Measurements from ENCODE around the gene BAIAP2.
"Not testable (repeated sequence)": the region's sequence is repeated elsewhere in the genome, so short reads cannot be mapped to it uniquely, and the experiment has no call there.

Gene BAIAP2

DNA sequence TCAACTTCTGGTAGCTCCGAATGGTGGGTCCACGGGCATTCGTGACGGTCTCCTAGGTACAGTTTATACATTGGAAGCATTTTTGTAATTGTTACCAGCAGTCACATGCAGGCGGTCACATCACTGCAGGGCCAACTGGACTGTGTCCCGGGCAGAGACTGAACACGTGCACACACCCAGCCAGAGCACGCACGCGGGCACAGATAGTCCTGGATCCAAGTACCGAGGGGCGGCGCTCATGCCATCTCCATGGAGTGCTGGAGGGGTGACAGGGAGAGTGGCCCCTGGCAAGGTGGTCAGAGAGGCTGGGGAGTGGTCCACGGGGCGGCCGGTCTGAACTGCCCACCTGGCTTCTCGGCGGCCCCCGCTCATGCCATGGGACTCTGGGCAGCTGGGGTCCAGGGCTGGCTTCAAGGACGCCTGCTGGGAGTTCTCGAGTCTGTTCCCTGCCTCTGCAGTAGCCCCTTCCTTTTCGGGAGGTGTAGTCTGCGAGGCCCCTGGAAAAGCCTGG, 34.2 kb downstream of the BAIAP2 start:
- no peak for DNase-seq (ENCODE audit: low read depth in 2 of 2)

DNA sequence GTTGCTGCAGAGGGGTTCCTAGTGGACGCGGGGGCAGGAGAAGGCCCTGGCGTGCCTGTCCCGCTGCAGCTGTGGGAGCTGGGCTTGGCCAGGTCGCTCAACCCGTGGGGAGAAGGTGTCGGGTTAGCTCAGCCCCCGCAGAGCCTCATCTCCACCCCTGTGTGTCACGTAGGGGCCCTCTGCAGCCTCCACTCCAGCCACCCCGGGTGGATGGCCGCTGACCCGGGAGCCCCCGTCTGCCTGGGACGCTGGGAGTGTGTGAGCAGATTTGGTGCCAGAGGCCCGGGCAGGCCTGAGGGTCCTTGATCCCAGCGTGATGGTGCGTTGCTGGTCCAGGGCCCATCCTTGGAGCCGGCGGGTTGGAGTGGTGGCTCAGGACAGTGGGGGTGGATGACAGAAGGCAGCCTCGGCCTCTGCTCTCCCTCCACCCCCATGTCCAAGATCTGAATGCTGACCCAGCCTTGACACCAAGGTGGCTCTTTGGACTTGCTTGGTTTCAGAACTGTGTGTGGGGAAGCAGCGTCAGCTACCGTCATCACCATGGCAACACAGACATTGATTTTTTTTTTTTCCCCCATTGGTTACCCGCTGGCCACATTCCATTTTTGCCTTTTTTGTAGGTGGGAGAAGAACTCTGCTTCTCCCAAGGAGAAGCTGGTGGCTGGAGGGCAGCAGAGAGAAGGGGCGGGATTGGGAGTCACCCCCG, 35.7 kb downstream of the BAIAP2 start:
- no peak for DNase-seq (ENCODE audit: low read depth in 2 of 2)

DNA sequence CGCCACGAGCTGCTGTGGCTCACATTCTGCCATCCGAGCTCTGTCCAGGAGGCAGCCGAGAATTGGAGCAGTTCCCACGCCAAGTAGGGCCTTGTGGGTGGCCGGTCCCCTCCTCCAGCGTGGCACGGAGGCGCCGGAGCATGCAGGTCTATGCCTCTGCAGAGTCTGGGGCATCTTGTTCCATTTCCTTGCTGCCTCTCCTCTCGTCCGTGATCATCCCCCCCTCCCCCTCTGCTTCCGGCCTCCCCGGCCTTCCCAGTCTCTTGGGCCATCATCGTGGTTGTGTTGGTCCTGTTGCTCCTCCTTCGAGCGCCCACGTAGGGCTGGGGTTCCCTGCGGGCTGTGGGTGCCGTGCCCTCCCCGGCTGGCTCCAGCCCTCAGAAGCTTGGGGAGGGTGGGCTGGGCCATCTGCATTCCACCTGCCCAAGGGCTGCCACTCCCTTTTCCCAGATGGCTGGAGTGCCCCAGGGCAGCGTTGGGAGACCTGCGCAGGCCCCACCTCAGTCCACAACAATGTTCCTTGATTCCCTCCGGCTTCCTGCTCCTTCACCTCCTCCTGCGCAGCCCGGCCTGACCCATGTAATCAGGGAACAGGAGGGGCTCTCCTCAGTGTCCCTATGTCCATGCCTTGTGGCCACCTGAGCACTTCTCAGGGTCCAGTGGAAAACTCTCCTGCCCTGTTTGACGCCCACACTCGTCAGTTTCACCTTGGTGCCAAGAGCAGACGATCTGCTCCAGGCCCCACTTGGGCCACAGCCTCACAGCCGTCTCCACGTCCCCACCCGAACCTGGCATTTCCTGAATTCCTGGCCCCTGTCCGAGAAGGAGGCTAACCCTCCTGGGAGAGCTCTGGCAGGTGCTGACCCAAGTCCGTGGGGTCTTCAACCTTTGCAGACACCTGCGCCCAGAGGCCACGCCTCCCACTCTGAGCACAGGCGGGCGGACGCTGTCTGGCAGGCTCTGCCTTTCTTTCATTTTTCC, 37.1 kb downstream of the BAIAP2 start:
- DNase-seq (ENCODE audit: low read depth in 2 of 2): no peak

DNA sequence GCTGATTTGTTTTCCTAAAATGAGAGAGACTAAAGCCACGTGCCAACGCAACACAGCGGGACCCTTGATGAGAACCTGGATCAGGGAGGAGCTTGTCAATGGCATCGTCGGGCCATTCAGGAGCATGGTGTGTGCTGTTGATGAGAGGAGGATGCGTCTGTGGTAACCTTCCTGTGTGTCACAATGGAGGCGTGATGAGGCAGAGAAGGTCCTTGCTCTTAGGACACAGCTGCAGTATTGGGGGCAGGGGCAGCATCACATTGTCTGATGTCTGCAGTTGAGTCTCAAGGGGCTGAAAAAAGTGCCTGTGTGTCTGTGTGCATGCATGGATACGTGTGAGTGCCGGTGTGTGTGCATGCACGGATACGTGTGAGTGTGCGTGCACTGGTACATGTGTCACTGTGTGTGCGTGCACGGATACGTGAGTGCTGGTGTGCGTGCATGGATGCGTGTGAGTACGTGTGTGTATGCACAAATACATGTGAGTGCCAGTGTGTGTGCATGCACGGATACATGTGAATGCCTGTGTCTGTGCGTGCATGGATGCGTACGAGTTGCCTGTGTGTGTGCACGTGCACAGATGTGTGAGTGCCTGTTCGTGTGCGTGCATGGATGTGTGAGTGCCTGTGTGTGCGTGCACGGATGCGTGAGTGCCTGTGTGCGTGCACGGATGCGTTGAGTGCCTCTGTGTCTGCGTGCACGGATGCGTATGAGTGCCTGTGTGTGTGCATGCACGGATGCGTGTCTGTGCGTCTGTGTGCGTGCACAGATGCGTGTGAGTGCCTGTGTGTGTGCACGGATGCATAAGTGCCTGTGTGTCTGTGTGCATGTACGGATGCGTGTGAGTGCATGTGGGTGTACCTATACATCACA, 39.3 kb downstream of the BAIAP2 start:
- DNase-seq (ENCODE audit: low read depth in 2 of 2): no peak

DNA sequence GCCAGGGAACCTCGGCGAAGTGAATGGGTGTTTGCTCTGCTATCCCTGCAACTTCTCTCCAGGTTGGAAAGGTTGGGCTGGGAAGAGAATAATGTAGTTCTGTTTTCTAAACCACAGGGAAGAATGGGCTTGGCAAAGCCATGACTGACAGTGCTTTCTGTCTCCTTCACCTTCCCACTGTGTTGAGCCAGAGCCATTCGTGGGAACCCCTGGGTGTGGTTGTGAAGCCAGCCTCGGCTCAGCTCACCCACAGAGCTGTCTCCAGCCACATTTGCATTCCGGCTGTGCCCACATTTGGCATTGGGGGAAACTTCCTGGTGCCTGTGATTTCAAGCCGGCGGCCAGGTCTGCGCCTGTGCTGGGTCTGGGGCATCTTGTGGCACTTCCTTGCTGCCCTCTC, 39.9 kb downstream of the BAIAP2 start:
- DNase-seq (ENCODE audit: low read depth in 2 of 2): no peak

DNA sequence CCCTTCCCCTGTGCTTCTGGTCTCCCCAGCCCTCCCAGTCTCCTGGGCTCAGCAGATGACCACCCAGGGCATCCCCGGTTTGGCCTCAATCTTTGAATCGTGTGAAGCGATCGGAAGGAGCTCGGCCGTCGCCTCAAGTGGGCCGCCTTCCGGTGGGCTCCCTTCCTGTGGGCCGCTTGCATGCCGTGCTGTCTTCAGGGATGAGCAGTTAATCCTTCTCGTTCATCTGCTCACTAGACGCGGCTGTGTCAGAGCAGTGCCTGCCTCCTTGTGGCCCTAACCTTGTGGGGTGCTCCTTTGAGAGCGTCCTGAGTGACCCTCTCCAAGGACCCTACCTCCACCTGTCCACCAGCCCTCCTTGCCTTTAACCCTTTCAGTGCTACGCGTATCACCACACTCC, 40.4 kb downstream of the BAIAP2 start:
- no peak for DNase-seq (ENCODE audit: low read depth in 2 of 2)

DNA sequence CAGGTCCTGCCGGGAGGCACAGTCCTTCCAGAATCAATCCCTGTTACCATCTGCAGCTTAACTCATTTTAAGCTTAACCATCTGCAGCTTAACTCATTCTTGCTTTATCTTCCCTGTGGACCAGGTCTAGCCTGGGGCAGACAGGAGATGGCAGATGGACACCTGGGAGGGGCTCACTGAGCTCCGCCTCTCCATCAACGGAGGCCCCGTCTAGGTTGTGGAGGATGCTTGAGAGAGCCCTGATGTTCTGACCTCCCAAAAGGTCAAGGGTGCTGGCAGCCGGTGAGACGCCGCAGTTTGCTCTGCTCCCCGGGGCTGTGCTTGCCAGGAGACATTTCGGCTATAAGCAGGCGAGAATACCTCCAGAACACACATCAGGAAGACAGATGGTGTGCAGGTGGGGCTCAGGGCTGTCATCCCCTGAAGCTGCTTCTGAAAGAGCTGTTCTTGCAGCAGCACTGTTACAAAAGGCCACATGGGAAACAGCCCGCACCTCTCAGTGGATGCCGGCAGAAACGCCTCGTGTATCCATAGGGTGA, 41.3 kb downstream of the BAIAP2 start:
- DNase-seq (ENCODE audit: low read depth in 2 of 2): no peak

DNA sequence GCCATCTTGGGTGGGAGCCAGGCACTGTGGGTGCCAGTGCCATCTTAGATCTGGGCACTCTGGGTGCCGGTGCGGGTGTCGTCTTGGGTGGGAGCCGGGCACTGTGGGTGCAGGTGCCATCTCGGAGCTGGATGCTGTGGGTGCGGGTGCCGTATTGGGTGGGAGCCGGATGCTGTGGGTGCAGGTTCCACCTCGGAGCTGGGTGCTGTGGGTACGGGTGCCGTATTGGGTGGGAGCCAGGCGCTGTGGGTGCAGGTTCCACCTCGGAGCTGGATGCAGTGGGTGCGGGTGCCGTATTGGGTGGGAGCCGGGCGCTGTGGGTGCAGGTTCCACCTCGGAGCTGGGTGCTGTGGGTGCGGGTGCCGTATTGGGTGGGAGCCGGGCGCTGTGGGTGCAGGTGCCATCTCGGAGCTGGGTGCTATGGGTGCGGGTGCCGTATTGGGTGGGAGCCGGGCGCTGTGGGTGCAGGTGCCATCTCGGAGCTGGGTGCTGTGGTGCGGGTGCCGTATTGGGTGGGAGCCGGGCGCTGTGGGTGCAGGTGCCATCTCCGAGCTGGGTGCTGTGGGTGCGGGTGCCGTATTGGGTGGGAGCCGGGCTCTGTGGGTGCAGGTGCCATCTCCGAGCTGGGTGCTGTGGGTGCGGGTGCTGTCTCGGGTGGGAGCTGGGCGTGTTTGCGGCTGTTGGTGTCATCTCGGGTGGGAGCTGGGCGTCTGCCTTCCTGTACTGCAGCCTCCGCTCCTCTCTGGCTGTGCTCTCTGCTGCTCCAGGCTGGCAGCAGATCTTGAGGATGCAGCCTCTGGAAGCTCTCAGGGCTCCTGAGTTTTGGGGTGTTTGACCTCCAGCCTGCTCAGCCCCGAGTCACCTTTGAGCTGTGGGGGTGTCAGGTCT, 43.3 kb downstream of the BAIAP2 start:
- DNase-seq (ENCODE audit: low read depth in 2 of 2): not testable (repeated sequence)

DNA sequence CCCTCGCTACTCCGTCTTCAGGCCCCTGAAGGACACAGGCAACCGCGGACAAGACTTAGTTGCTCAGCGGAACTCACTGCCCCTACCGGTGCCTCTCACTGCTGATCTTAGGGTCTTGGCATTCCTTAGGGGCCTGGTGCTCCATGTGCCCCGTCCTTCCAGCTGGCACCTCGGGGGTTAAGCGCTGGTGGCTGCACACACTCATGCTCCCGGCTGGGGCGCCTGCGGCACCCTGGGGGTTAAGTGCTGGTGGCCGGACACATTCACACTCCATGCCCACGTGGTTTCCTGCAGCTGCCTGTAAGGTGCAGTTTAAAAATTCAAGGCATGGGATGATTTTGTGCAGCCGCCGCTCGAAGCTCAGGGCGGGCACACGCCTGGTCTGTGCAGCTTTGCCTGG, 45.1 kb downstream of the BAIAP2 start:
- DNase-seq (ENCODE audit: low read depth in 2 of 2): no peak

DNA sequence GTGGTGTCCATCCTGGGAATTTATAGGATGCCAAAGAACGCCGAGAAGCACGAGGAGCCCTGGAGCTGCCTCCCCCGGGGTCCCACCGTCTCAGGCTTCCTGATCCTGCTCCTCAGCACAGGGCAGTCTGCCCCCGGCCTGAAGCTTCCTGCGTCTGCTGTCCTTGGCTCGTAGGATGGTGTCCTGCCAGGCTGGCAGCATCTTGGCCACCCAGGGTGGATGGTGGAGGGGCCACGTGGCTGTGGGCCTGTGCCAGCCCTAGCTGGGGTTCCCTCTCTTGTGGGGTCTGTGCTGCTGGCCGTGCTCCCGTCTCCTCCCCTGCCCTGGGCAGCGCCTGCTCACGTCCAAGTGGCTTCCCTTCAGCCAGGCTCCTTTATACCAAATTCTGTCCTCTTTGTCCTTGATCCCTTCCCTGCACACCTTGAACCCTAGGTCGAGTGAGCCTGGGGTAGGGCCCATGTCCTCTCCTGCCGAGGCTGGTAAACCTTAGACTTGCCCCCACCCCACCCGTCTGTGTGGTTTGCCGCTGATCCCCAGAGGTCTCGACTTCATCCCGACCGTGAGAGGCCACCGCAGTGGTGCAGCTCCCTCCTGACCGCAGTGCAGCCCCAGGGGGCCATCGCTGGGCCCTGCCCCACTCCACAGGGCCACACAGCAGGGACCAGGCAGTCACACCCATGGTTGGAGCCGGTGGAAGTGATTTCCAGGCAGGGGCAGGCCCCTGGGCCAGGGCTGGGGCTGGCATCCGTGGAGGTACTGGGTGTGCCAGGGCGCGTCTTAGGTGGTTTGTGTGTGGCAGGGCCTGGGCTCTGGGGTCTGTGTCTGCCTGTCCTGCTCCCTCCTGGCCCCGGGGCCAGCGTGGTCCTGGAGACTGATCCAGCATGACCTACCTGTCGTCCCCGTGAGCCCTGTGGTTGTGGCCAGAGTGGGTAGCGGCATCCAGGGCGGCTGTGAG, 46.5 kb downstream of the BAIAP2 start:
- no peak for DNase-seq (ENCODE audit: low read depth in 2 of 2)

DNA sequence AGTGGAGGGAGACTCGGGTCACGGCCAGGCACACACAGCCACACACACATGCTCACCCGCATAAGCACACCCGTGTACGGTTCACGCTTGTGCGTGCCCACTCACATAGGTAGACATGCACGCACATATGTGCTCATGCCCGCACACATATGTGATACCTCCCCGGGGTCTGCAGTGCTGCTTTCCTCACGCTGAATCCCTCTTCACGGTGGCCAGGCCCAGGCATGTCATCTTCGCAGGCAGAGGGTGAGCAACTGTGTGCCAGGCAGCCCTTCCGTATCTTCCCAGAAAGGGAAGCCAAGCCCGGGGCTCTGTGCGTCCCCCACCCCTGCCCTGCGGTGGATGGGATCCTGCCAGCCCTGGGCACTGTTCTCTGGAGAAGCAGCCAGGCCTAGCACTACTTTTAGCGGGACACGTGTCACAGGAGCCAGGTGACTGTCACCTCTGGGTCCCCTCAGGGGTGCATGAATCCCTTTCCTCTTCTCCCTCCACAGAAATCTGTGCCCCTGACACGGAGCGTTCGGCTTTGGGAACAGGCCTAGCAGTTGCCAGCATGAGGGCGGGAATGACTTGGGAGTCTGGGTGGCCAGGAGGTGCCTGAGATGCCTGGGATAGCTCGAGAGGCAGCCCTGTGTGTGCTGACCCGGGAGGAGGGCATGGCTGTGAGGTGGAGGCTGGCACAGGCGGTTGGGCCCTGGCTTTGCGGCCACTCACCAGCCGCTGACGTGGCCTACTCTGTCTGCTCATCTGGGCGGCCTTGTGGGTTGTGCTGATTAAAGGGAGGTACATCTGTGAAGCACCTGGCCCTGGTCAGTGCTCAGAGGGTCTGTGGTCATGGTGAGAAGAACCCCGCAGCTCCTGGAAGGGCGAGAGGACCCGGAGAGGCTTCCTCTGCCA, 47.5 kb downstream of the BAIAP2 start:
- no peak for DNase-seq (ENCODE audit: low read depth in 2 of 2)

DNA sequence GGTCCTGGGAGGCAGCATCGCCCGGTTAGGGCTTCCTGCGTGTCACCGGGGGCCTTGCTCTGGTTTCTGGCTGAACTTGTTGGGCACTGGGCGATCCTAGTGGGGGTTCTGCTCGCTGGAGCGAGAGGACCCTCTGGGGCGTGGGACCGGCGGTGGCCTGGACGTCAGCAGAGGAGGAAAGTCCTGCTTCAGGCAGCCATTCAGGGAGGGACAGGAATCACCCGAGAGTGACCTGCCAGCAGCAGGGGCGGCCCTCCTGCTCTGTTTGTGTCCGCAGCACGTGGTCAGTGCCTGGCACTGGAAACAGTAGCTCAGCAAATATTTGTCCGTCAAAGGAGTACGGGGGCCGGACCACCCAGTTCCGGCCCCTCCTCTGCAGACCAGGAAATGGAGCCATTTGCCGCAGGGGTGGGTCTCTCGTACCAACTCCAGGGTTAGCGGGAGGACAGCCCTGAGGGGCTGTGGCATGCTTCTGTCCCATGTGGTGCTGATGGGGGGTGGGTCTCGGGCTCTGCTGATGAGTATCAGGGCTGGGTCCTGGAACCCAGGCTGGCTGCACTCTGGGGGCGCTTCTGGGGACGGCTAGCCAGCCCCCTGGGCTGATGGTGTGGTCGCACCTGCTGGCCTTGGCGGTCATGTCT, 48.3 kb downstream of the BAIAP2 start:
- no peak for DNase-seq (ENCODE audit: low read depth in 2 of 2)

DNA sequence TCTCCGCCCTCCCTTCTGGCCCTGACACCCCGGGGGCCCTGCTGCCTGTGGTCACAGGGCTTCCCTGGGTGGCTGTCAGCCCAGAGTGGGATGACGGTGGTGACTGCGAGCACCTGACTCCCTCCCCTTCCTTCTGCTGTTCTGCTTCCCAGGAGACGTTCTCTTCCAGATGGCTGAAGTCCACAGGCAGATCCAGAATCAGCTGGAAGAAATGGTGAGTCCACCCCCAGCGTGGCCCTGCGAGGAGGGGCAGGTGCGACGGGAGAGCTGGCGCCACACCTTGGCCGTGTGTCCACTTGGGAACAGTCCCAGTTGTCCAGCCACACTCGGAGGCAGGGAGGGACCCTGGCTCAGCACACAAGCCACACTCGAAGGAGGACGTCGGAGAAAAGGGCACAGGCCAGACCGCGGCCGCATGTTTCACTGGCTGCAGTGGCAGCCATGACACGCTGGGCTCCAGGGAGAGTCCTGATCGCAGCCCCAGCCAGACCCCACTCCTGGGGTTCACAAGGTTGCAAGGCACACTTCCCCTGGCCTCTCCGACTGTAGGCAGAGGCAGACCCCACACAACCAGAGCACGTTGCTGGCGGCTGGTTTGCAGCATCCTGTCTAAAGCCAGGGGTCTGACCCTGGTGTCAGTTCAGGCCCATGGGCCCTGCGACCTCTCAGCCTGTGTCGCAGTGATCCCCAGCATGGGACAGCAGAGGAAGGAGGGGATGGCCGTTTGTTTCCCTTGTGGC, 49.9 kb downstream of the BAIAP2 start:
- no peak for DNase-seq (ENCODE audit: low read depth in 2 of 2)

DNA sequence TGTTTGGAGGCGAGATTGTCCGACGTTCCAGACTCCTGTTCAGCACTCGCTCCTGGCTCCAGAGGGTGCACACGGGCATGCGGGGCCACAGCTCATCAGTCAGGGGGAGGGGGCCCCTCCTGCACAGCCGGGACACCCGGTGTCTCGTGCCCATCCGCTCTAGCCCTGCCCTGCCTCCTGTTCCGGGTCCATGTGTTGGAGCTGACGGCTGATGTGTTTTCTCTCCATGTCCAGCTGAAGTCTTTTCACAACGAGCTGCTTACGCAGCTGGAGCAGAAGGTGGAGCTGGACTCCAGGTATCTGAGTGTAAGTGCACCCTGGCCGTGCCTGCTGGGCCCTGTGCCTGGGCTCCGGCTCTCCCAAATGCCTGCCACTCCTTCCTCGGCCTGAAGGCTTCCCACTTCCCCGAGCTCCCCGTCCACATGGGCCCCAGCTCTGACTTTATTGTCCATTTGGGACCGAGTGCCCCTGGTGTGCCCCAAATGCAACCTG, 50.5 kb downstream of the BAIAP2 start:
- no peak for DNase-seq (ENCODE audit: low read depth in 2 of 2)

DNA sequence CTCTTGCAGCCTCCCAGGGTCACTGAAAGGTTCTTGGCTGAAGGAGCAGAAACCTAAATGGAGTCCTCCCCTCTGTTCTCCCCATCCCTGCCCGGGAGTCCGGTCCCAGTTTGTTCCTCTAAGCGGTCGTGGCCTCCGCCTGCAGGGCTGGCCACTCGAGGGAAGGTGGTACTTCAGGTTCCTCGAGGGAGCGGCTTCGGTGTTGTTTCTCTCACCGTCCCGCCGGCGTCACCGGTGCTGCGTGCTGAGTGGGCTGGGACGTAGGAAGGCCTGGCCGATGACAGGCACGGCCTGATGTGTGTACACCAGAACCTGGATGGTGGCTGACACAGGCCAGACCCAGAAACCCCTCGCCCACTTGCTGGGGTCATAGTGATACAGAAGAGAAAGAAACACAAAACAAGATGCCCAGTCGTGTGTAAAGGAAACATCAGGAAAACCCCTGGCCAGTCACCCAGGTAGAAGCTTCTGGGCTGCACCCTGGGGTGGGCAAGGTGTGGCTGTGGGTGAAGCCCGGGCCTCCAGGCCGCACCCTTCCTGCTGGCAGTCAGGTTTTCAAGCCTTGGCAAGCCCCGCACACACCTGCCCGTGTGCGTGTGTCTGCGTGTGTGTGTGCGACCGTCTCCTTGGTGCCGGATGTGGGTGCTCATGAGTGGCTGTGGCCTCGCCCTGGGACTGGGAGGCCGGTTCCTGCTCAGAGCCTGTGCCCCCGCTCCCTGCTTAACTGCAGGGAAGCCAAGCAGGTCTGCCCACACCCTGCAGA, 52.0 kb downstream of the BAIAP2 start:
- no peak for DNase-seq (ENCODE audit: low read depth in 2 of 2)
